Pulmonary artery endothelial cell (primary cell): ENCODE measurements around the gene PTCD2. TPM values are rescaled to one million over a fixed set of nuclear protein-coding genes. Genes with fewer than 3 reads are reported as not detected.

Source experiments
- DNase-seq: peaks from one replicate; pipeline ENCODE4 v3.0.0-alpha.2; 2011; ENCODE audit warnings: low read depth, low spot score
- total RNA-seq: library from RNA; depleted of rRNA; stranded (reverse); fragments of >200 nt; gene quantifications from 2 replicates; pipeline ENCODE4 v1.2.3, GENCODE V29; 2014

Gene PTCD2
- total RNA-seq, 1 donor from 2014 or later = 5.9 TPM

DNA sequence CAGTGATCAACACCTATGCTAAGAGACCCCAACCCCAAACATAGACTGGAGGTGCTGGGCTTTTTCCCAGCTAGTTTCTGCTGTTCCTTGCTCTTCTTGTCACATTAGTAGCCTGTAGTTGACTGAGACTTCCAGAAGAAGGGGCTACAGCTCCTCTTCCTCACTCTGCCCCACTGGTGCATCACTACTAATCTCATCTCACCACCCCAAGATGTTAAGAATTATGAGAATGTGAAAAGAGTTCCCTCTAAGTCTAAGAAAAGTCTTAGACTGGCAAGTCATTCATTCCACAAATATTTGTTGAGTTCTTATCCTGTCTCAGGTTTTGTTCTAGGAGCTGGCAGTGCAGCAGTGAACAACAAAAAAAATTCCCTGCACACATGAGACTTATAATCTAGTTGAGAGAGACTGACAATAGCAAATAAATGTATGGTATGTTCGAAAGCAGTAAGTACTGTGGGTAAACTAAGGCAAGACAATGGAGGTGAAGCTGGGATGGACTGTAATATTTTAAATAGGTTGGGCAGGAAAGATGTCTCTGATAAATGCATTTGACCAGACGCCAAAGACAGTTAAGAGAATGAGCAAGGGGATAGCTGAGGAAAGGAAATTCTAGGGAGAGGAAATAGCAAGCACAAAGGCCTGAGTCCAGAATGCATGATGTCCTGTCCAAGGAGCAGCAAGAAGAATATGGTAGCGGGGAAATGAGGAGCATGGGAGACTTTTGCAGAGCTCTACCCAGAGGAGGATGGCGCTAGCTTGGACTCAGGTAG, 92.3 kb downstream of the PTCD2 start:
- DNase-seq = no peak

GRCh38 chr5:72415616-72416325, 95.6 kb downstream of the PTCD2 start:
- no peak for DNase-seq

DNA sequence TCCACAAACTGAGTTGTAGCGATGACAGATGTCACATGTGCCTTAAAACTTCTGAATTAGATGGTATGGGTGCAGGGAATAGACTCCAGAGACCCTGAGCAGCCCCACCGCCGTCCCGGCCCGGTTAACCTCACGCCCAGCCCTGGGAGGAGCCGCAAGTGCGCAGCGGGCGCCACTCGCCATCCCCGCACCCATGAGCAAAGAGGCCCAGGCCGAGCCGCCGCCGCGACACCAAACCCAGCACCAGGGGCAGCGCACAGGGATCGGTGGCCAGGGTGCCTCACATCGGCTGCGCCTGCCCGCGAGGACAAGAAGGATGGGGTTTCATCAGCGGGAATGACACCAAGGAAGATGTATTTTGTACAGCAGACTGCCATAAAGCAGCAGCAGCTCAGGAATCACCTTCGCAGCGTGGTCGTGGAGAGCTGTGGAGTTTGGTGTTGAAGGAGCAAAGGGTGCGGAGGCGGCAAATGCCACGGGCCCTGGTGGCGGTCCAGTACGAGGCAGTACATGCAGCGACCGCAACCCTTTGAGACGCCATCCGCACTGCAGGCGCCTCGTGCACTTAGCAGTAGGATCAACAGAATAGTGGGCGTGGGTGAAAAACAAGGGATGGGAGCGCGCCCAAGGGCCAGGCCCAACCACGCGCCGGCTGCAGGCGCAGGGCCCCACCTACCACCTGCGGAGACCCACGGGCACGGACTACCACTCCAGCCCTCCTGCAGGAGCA, 97.3 kb downstream of the PTCD2 start:
- no peak for DNase-seq

Other genes starting within 250 kb of the PTCD2 start
- gene MAP1B, start 212.9 kb upstream of the PTCD2 start, total RNA-seq = 109 and 155 TPM in 2 replicates
- 96.2 and 108 TPM in 2 replicates for gene MRPS27, start 133 bp upstream of the PTCD2 start, total RNA-seq
- 0.39 and 0.46 TPM in 2 replicates for gene ZNF366, start 187.0 kb downstream of the PTCD2 start, total RNA-seq